ENCODE results near the gene HOXC5.

HOXC5 gene

GRCh38 chr12:53995378-53996239, 37.2 kb upstream of the HOXC5 start:
- DNase-seq (ENCODE audit: low read depth in 2 of 2) = no peak

- no peak for DNase-seq (ENCODE audit: low read depth in 2 of 2)
These were observed 36.3 kb upstream of the HOXC5 start for GRCh38 chr12:53996240-53997203.

GRCh38 chr12:53997204-53998109, 35.4 kb upstream of the HOXC5 start:
- DNase-seq (ENCODE audit: low read depth in 2 of 2) = no peak

- no peak for DNase-seq (ENCODE audit: low read depth in 2 of 2)
These were observed 34.5 kb upstream of the HOXC5 start for GRCh38 chr12:53998110-53998899.

GRCh38 chr12:53998900-53999236, 34.0 kb upstream of the HOXC5 start:
- DNase-seq (ENCODE audit: low read depth in 2 of 2) = no peak

- no peak for DNase-seq (ENCODE audit: low read depth in 2 of 2)
These were observed 33.2 kb upstream of the HOXC5 start for GRCh38 chr12:53999559-54000115.

GRCh38 chr12:54000116-54001114, 32.4 kb upstream of the HOXC5 start, which contains the start of gene HOXC9:
TSS of gene HOXC9 (plus strand) at chr12:54000161. CDS start at chr12:54000189, 28 bp downstream.
- no peak for DNase-seq (ENCODE audit: low read depth in 2 of 2)

GRCh38 chr12:54001283-54002187, 31.3 kb upstream of the HOXC5 start:
- no peak for DNase-seq (ENCODE audit: low read depth in 2 of 2)

GRCh38 chr12:54002278-54002914, 30.5 kb upstream of the HOXC5 start:
- DNase-seq (ENCODE audit: low read depth in 2 of 2) = no peak

GRCh38 chr12:54002915-54003389, 29.9 kb upstream of the HOXC5 start:
- no peak for DNase-seq (ENCODE audit: low read depth in 2 of 2)

- DNase-seq (ENCODE audit: low read depth in 2 of 2) = no peak
These were observed 29.2 kb upstream of the HOXC5 start for GRCh38 chr12:54003625-54004024.

- no peak for DNase-seq (ENCODE audit: low read depth in 2 of 2)
These were observed 28.6 kb upstream of the HOXC5 start for GRCh38 chr12:54004063-54004840.

GRCh38 chr12:54004841-54005530, 27.9 kb upstream of the HOXC5 start:
- DNase-seq (ENCODE audit: low read depth in 2 of 2) = no peak

GRCh38 chr12:54005531-54005852, 27.4 kb upstream of the HOXC5 start:
- no peak for DNase-seq (ENCODE audit: low read depth in 2 of 2)

GRCh38 chr12:54005853-54006558, 26.8 kb upstream of the HOXC5 start:
- peak; percentile 75 to 79 for DNase-seq (ENCODE audit: low read depth in 2 of 2)
